NCI-H345 treated with DMSO at 0.1 percent for 48 hours (cell line): Measurements from ENCODE around the gene CNST.

Source experiments
- DNase-seq: peaks from one replicate; lab custom pipeline; 2025; ENCODE audit not compliant: unreplicated experiment; lab: John Stamatoyannopoulos, UW

Gene CNST, protein sequence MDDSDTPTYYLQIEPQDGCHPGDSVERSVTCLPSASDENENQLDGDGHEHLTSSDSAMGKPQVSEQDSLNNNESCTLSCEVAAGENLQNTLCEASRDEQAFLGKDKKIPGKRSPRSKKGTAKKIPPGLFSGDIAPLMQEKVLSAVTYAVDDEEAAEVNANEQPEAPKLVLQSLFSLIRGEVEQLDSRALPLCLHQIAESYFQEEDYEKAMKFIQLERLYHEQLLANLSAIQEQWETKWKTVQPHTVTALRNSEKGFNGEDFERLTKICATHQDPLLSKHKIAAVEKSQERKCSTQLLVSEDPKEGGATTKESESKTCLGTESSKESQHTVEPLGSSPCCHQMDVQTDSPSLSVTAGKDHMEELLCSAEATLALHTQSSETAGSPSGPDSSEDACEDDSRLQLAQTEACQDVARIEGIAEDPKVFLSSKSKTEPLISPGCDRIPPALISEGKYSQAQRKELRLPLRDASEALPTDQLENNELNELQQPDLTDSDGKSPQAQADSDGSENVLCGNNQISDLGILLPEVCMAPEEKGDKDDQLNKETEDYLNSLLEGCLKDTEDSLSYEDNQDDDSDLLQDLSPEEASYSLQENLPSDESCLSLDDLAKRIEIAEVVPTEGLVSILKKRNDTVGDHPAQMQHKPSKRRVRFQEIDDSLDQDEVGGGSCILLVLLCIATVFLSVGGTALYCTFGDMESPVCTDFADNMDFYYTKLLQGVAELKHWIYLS

GRCh38 chr1:246566128-246566812 lies at the start of gene CNST, which contains the start of gene TFB2M:
CNST (plus strand) TSS chr1:246566456; CDS start chr1:246591563, 25,107 bp downstream.
TFB2M (minus strand) TSS chr1:246566261; CDS start chr1:246566138, 123 bp downstream.
- peak; percentile 88 for DNase-seq

DNA sequence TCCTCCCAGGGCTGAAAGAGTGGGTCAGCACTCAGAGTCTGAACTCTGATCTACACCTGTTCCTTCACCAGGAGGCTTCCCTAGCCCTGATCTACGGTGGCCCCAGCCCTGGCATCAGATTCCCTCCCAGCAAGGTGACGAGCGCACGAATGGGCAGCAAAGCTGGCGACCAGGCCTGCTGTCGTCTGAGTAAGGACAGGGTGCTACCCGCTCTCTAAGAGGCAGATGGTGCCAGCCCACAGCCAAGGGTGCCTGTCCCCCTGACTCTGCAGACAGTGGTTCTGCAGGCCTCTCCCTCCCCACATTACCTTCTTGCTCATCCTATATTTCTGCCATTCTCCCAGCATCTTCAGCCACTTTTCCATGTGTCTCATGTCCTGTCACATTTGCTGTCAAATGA lies 48.9 kb upstream of the CNST start:
- no peak for DNase-seq

DNA sequence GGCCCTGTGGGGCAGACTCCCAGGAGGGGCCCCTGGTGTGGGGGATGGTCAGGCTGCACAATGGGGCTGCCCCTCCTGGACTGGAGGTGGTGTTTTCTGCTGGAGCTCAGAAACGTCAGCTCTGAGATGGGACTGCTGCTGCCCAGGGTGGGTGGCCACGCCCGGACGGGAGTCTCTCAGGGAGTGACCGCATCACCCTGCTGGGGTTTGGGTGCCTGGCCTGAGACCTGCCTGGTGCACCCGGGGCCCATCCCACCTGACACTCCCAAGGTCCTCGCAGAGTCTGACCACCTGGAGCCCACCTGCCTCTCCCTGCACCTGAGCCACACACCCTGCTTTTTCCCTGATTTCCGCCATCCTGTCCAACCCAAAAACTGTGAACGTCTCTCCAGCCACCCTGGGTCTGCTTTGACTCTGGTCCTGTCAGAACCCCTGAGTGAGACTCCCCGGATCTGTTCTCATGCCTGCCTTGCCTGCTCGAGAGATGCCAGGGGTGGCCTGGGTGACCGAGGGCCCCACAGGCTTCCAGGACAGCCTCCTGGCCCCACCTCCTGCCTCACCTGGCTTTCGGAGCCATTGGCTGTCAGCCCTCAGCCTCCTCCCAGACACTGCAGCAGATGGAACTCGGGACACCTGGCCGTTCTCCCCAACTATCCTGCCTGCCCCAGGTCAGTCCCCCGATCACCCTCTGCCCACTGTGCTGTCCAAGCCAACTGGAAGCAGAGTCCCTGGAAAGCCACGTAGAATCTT lies 47.6 kb upstream of the CNST start:
- DNase-seq: no peak

DNA sequence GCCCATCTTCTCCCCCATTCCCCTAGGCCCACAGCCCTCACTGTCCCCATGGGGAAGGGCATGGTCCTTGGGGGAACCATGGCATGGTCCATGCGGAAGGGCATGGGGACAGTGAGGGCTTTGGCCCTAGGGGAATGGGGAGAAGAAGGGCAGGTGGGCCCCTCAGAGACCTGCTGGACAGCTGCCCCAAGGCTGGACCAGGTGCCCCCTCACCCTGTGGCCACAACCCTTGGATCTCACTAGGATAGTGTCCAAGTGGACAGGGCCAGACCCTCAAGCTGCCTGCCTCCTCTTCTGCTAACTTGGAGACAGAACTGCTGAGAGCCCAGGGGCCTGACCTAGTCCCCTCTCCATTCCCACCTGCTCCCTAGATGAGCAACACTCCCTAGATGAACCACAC lies 46.7 kb upstream of the CNST start:
- no peak for DNase-seq

DNA sequence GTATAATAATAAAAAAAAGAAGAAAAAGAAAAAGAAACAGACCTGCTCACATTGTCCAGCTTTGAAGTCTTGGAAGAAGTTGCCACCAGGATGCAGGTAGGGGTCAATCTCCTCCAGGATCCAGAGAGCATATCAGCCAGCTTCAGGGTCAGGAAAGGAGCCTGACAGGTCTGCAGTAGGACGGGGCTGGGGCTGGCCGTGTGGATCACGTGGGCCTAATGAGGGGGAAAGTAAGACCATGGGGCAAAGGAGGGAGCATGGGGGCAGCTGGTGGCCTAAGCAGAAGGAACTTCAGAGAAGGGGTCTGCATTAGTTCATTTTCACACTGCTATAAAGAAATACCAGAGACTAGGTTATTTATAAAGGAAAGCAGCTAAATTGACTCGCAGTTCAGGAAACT lies 39.9 kb upstream of the CNST start:
- no peak for DNase-seq

DNA sequence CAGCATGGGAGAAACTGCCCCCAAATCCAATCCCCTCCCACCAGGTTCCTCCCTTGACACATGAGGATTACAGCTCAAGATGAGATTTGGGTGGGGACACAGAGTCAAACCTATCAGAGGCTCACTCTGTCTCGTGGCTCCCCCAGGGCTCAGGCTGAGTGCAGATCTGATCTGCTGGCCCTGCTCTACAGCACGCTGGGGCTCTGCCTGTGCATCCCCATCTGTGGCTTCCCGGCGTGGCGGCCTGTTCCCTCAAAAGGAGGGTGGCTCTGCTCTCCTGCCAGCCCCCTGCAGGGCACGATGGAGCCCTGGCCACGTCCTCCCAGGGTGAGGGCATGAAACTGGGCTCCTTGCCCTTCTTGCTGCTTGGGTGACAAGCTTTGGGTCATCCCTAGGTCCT lies 39.3 kb upstream of the CNST start:
- no peak for DNase-seq

DNA sequence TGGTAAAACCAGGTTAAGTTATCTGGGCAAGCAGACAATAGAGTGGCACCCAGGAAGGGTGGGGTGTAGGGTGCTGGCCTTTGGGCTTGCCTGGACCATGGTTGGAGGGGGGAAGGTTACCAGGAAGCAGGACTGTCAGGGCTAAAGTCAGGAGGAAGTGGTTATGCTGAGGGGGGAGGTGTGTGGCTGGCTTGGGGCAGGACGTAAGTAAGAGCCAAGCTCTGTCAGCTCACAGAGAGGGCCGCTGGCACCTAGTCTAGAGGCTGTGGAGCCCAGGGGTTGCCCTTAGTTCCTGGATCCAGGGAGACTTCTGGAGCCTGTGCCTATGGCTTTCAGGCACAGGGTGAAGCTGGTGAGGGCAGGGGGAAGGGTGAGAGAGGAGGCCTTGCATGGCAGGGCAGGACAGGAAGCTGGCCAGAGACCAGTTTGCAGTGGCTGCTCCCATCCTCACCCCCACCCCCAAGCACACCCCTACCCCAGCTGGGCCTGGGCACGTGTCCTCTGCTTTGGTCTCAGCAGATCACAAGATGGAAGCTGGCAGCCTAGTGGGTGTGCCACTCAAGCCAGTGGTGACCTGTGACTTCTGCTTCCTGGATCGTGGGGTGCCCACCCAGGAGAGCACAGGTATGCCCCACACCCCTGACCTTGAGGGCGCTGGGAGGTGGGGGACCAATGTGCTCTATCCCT lies 38.7 kb upstream of the CNST start:
- DNase-seq: no peak

DNA sequence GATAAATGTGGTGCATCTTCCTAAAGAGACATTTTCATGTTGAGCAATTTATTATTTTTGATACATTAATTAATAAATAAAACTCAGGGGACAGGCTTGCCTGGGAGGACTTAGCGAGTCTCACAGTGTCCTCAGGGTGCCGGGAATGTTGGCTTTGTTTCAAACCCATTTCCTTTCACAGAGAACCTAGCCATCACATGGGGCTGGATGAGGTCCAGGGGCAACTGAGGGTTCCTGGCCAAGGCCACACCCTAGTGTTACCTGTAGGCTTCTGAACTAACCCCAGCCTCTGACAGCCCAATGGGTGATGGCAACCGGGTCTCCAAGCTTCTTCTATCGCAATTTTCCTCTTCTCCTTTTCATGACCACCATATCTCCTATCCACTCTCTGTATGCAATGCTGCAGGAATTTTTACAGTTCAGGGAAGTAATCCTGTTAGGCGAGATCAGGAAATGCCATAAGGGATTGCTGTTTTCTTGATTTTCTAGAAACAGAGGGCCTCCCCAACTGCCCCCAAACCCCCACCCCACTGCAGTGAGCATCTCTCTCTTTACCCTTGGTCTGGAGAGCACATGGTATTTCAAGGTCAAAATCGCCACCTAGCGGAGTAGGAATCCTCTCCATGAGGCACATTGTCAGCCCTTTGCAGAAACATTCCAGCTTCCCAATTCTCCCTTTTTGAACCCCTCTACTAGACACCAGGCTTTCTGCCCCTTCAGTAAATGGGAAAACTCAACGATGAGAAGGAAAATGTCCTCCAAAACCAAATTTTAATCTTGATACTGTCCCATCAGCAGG lies 37.1 kb upstream of the CNST start:
- no peak for DNase-seq

GRCh38 chr1:246530482-246530881 lies 35.8 kb upstream of the CNST start:
- no peak for DNase-seq

DNA sequence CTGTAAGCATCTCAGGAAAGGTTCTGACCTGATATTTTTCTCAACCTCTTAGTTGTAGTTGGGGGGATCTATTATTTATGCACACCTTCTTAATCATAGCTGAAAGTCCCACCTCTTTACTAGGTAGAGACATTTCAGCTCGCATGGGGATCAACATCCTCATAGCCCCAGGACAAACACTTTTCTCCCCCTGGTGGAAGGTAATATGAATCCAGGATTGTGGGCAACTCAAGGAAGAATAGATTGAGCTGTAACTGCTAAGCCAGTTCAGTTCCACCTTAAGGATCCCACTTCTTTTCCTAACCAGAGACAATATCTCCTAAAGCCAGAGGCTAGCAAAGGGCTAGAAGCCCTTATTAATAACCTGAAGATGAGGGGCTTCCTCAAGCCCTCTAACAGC lies 33.7 kb upstream of the CNST start:
- DNase-seq: no peak

DNA sequence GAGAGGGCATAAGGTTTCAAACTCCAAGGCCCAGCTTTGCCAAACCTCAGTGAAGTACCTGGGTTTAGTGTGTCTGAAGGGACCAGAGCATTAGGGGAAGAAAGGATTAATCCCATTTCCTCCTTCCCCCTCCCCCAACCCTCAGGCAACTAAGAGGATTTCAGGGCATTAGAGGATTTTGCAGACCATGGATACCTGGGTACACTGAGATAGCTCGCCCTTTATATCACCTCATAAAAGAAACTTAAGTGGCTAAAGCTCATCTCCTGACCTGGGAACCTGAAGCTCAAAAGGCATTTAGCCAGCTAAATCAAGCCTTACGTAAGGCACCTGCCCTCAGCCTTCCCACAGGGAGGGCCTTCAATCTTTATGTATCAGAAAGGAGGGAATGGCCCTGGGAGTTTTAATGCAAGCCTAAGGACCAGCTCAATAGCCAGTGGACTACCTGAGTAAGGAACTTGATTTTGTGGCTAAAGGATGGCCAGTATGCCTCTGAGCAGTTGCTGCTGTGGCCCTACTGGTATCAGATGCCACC lies 32.8 kb upstream of the CNST start:
- no peak for DNase-seq

DNA sequence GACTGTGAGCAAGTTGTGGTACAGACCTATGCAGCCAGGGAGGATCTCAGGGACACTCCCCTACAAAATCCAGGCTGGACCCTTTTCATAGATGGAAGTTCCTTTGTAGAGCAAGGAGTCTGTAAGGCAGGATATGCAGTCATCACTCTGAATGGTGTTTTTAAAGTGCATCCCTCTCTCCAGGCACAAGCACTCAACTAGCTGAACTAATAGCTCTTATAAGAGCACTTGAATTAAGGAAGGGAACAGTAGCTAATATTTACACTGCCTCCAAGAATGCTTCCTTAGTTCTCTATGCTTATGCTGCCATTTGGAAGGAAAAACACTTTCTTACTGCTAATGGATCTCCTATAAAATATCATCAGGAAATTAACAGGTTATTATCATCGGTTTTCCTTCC lies 32.1 kb upstream of the CNST start:
- DNase-seq: no peak

DNA sequence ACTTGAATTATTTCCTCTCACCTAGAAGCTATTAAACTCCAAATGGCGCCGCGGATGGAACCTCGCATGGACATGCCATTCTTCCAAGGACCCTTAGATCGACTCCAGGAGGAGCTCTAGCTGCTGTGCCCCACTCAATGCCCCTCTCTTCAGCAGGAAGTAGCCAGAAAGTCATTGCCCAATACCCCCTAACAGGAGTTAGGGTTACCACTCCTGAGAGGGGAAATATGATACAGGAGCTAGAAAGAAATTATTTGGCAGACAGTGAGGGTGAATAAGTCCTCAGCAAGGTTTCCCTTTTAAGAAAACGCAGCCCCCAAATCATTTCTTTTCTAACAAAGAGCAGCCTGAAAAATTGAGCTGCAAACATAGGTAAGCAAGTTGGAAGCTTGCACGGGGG lies 28.8 kb upstream of the CNST start:
- no peak for DNase-seq

GRCh38 chr1:246537887-246538286 lies 28.4 kb upstream of the CNST start:
- DNase-seq: no peak

- no peak for DNase-seq
These were observed 25.3 kb upstream of the CNST start for GRCh38 chr1:246540738-246541491.

DNA sequence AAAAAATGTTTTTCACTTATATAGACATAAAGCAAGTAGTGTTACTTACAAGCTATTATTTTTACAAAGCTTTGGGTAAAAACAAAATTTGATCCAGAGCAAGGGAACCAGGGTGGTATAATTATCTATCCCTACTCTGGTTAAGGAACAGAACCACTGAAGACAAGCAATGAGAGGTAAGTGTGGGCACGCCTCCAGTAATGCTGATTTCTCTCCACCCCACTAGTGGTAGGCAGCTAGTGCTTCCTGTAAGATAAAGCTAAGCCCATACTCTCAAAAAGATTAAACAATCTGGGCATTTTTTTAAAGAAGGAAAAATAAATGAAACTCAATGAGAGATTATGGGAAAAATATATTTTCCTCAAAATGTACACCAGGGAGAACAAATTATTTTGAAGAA lies 22.3 kb upstream of the CNST start:
- DNase-seq: no peak

- no peak for DNase-seq
These were observed 16.6 kb upstream of the CNST start for GRCh38 chr1:246549665-246550064.

- DNase-seq: no peak
These were observed 15.9 kb upstream of the CNST start for GRCh38 chr1:246550402-246550801.

DNA sequence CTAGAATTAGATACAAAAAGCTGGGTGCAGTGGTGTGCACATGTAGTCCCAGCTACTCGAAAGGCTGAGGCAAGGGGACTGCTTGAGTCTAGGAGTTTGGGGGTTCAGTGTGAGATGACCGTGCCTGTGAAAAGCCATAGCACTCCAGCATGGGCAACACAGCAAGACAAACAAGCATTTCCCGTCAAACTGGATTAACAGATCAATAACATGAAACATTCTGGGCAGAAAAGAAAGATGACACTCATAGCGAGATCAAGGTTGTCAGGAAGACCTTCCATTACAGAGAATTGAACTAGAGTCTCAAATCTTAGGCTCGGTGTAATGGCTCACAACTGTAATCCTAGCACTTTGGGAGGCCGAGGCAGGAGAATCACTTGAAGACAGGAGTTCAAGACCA lies 14.1 kb upstream of the CNST start:
- no peak for DNase-seq
